HG02798 (cell line): ENCODE data around the gene ARL4C.

Experiments
- ATAC-seq: cut with Tn5 transposase; IDR thresholded peaks from one replicate; pipeline ENCODE4 v1.9.1; 2021; ENCODE audit warnings: mild to moderate bottlenecking; ENCODE audit not compliant: unreplicated experiment, poor library complexity

ARL4C gene

GRCh38 chr2:234450431-234451124 is 46.3 kb downstream of the ARL4C start:
- no peak for ATAC-seq

GRCh38 chr2:234448506-234449184 is 48.2 kb downstream of the ARL4C start:
- ATAC-seq: no peak

GRCh38 chr2:234447963-234448362 is 48.9 kb downstream of the ARL4C start:
- ATAC-seq: no peak

GRCh38 chr2:234447189-234447588 is 49.7 kb downstream of the ARL4C start:
- ATAC-seq: no peak

- peak; percentile 89 for ATAC-seq
Observed at GRCh38 chr2:234446404-234447076, 50.3 kb downstream of the ARL4C start.

- peak; percentile 33 for ATAC-seq
Observed at GRCh38 chr2:234444893-234445292, 52.0 kb downstream of the ARL4C start.

GRCh38 chr2:234444242-234444730 is 52.6 kb downstream of the ARL4C start:
- no peak for ATAC-seq
